ENCODE data around the gene UST. TPM values are rescaled to one million over a fixed set of nuclear protein-coding genes. Genes with fewer than 3 reads are reported as not detected.
"Not testable (repeated sequence)": the region's sequence is repeated elsewhere in the genome, so short reads cannot be mapped to it uniquely, and the experiment has no call there.

The UST gene
- total RNA-seq, 2 experiments from 2014 or later = 1.5 to 2.3 TPM

DNA sequence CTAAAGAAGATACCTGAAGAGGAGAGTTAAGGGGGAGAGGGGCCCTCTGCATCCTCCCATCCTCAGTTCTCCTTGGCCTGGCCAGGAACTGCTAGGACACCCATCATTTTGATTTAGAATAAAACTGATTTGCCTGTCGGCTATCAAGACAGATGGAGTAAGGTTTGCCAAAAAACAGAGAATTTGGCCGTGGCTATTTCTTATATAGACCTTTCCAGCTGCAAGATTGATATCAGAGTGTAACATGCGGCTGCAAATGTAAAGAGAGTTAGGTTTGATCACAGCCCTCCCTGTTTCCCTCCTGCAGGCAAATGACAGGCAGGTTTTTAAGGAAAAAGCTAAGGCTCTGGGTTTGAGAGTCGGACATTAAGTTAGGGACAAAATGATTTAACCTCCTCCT lies 344.1 kb downstream of the UST start:
- DNase-seq = no peak
- Mint-ChIP-seq H3K9me3 (ENCODE audit: low read depth) (no peaks in the 10 kb centered on the region), H3K4me1 (peaks cover 76% of the 10 kb centered on the region), H3K27ac (peak overlapping the region; percentile 56), H3K27me3 (no peaks in the 10 kb centered on the region), H3K4me3 (no peak overlapping the region), H3K36me3 (peaks cover 28% of the 10 kb centered on the region)
- CTCF ChIA-PET = interaction anchor here (1.2 to 1.6 kb wide), 2 partner anchors 40 to 341 kb away, joined by 3 to 8 read pairs; no protein-coding TSS in a partner anchor
- ATAC-seq = no peak

DNA sequence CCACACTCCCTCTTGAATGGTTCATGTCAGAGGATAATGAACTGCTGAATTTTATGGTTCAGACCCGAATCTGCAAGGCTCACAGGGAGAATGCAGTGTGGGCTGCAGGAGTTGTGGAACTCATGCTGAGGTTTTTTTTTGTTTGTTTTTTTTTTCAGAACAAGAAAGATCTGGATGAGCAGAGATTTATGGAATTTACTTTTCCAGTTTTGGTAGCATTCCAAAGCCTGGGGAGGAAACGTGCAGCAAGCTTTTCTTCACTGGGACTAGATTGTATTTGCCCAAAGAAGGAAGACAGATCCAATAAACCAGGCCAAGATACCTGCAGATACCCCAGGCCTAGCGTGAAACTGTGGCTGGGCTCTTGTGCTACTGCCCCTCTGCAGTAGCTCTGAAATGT lies 346.8 kb downstream of the UST start:
- Mint-ChIP-seq H3K4me3 (peak overlapping the region; percentile 55), H3K36me3 (peaks cover 35% of the 10 kb centered on the region), H3K4me1 (peaks cover 80% of the 10 kb centered on the region), H3K9me3 (ENCODE audit: low read depth) (peaks cover 9% of the 10 kb centered on the region), H3K27ac (peak overlapping the region; percentile 94), H3K27me3 (no peaks in the 10 kb centered on the region)
- DNase-seq = no peak
- peak; percentile 5 for ATAC-seq
- CTCF ChIA-PET = interaction anchor here (1.2 to 3.0 kb wide), 6 partner anchors 8 to 65 kb away, joined by 3 to 12 read pairs (median 7); no protein-coding TSS in a partner anchor

DNA sequence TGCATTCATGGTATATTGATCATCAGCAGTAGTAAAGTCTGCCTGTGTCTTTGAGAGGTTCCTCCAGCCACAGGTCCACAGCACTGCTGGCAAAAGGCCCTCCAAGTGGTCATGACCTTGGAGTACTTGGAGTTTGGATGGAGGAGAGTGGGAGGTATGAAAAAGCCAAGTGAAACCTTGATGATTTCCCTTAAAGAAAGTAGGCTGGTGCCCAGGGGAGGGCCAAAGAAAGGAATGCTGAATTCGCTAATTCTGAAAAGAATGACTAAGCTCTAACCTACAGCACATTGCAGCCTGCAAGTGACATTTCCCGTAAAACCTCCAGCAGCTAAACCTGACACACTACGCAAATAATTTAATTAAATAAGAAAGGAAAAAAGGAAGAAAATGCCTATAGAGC lies 347.3 kb downstream of the UST start:
- Mint-ChIP-seq H3K27me3 (no peaks in the 10 kb centered on the region), H3K4me1 (peaks cover 77% of the 10 kb centered on the region), H3K4me3 (peak overlapping the region; percentile 55), H3K27ac (peak overlapping the region; percentile 94), H3K9me3 (ENCODE audit: low read depth) (peaks cover 12% of the 10 kb centered on the region), H3K36me3 (peaks cover 38% of the 10 kb centered on the region)
- ATAC-seq (peak; percentile 54), DNase-seq (peak; percentile 61)
- CTCF ChIA-PET = interaction anchor here (0.8 to 3.0 kb wide), 12 partner anchors 8 to 223 kb away, joined by 3 to 12 read pairs (median 4); partner anchors contain the start of gene TAB2

DNA sequence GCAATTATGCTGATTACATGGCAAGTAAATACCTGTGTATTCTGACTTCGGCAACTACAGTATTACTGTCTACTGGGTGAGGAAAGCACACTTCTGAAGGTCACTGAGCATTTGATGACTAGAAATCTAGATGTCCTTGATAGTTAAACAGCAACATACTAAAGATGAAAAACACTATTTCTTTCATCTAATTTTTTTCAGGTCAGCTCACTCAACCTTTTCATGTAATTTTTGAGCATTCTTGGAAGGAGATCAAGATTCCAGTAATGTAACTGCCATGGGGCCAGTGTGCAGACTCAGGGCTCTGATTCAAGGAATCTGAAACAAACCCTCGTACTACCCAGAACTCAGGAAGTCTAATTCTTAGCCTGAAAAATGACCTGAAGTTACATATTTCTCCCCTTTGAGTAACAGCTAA lies 348.1 kb downstream of the UST start:
- peak; percentile 64 for DNase-seq
- peaks cover 44% of the 10 kb centered on the region for H3K36me3 Mint-ChIP-seq
- CTCF ChIA-PET = interaction anchor here (0.8 to 3.0 kb wide), 15 partner anchors 9 to 222 kb away, joined by 3 to 12 read pairs (median 4); partner anchors contain the start of gene TAB2
- peak overlapping the region; percentile 55 for H3K4me3 Mint-ChIP-seq
- H3K4me1 Mint-ChIP-seq = peaks cover 75% of the 10 kb centered on the region
- H3K27me3 Mint-ChIP-seq = no peaks in the 10 kb centered on the region
- H3K9me3 Mint-ChIP-seq (ENCODE audit: low read depth) = peaks cover 14% of the 10 kb centered on the region
- ATAC-seq = peak; percentile 68
- peak overlapping the region; percentile 94 for H3K27ac Mint-ChIP-seq

DNA sequence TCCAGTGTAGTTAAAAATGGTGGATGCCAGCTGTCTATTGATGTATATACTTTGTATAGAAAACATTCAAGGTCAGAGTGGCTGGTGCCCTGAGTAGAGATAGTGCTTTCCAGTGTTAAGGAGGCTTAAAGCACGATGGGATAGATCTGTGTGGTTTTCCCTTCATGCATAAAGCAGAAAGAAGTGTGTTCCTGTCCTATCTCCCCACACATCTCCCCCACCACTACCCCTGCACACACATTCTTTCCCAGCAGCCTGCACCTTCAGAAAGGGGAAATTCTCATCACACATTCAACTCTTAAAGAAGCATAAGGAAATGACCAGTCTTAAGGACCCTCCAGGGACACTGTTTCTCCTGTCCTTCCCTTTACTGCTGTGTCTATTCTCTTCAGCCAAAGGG lies 349.0 kb downstream of the UST start:
- peak; percentile 38 for ATAC-seq
- CTCF ChIA-PET = interaction anchor here (0.8 to 3.0 kb wide), 13 partner anchors 10 to 221 kb away, joined by 3 to 12 read pairs (median 4); partner anchors contain the start of gene TAB2
- no peak overlapping the region for H3K4me3 Mint-ChIP-seq

DNA sequence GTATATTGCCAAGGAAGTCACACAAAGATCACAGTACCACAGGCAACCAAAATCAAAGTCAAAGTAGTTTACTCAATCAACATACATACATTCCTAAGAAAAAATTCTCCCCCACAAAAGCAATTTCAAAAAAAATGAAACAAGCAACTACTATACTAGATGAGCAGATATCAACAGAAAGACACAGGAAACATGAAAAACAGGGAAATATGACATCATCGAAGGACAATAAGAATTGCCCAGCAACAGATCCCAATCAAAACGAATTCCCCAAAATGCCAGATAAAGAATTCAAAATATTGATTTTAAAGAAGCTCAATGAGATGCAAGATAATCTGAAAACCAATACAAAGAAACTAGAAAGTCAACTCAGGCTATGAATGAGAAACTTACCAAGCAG lies 351.0 kb downstream of the UST start:
- CTCF ChIA-PET = interaction anchor here (1.0 to 2.3 kb wide), 5 partner anchors 13 to 334 kb away, joined by 3 to 9 read pairs (median 4); no protein-coding TSS in a partner anchor
- H3K27me3 Mint-ChIP-seq = no peaks in the 10 kb centered on the region
- ATAC-seq (no peak), DNase-seq (no peak)
- H3K9me3 Mint-ChIP-seq (ENCODE audit: low read depth) = peaks cover 25% of the 10 kb centered on the region
- H3K4me3 Mint-ChIP-seq = no peak overlapping the region
- H3K27ac Mint-ChIP-seq = peak overlapping the region; percentile 83
- H3K4me1 Mint-ChIP-seq = peaks cover 56% of the 10 kb centered on the region
- peaks cover 57% of the 10 kb centered on the region for H3K36me3 Mint-ChIP-seq

More for the DNA sequence above, 349.0 kb downstream of the UST start:
- Mint-ChIP-seq H3K9me3 (ENCODE audit: low read depth) (peaks cover 20% of the 10 kb centered on the region), H3K27me3 (no peaks in the 10 kb centered on the region), H3K4me1 (peaks cover 66% of the 10 kb centered on the region), H3K36me3 (peaks cover 44% of the 10 kb centered on the region), H3K27ac (peak overlapping the region; percentile 94)
- DNase-seq = peak; percentile 65

DNA sequence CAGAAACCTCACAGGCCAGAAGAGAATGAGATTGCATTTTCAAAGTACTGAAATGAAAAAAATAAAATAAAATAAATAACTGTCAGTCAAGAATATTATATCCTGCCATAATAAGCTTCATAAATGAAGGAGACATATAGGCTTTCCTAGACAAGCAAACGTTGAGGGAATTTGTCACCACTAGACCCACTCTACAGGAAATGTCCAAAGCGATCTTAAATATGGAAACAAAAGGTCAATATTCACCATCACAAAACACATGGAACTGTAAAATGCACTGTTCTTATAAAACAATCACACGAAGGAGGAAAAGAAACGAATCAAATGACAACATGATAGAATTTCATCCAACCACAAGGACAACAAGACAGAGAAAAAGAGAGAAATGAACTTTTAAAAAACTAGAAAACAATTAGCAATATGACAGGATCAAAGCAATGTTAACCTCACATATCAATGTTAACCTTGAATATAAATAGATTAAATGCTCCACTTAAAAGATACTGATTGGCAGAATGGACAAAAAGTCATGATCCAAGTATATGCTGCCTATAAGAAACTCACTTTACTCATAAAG lies 352.0 kb downstream of the UST start:
- Mint-ChIP-seq H3K9me3 (ENCODE audit: low read depth) (peaks cover 27% of the 10 kb centered on the region), H3K4me1 (peaks cover 47% of the 10 kb centered on the region), H3K27ac (no peak overlapping the region), H3K4me3 (no peak overlapping the region), H3K27me3 (no peaks in the 10 kb centered on the region), H3K36me3 (peaks cover 63% of the 10 kb centered on the region)
- DNase-seq (no peak), ATAC-seq (no peak)
- CTCF ChIA-PET = interaction anchor here (1.3 kb wide), 1 partner anchor 333 kb away, joined by 3 read pairs; no protein-coding TSS in a partner anchor

DNA sequence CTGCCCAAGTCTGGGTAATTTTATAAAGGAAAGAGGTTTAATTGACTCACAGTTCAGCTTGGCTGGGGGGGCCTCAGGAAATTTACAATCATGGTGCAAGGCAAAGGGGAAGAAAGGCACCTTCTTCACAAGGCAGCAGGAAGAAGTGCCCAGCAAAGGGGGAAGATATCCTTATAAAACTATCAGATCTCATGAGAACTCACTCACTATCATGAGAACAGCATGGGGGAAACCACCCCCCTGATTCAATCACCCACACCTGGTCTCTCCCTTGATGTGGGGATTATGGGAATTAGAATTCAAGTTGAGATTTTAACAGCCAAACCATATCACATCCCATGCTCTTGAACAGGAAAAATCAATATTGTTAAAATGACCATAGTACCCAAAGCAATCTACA lies 355.5 kb downstream of the UST start:
- Mint-ChIP-seq H3K27me3 (no peaks in the 10 kb centered on the region), H3K9me3 (ENCODE audit: low read depth) (peaks cover 27% of the 10 kb centered on the region), H3K27ac (no peak overlapping the region), H3K4me1 (peaks cover 24% of the 10 kb centered on the region), H3K36me3 (peaks cover 63% of the 10 kb centered on the region), H3K4me3 (no peak overlapping the region)
- ATAC-seq (no peak), DNase-seq (no peak)
- CTCF ChIA-PET = no interaction called here

DNA sequence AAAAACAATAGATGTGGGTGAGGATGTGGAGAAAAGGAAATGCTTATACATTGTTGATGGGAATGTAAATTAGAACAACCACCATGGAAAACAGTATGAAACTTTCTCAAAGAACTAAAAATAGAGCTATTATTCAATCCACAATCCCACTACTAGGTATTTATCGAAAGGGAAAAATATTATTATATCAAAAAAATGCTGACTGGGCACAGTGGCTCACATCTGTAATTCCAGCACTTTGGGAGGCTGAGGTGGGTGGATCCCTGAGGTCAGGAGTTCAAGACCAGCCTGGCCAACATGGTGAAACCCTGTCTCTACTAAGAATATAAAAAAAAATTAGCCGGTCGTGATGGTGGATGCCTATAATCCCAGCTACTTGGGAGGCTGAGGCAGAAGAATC lies 357.1 kb downstream of the UST start:
- H3K27ac Mint-ChIP-seq, H3K27me3 Mint-ChIP-seq, ATAC-seq, CTCF ChIA-PET, H3K4me3 Mint-ChIP-seq, DNase-seq: not testable (repeated sequence)
- H3K36me3 Mint-ChIP-seq = peaks cover 55% of the 10 kb centered on the region
- H3K9me3 Mint-ChIP-seq (ENCODE audit: low read depth) = peaks cover 15% of the 10 kb centered on the region
- H3K4me1 Mint-ChIP-seq = peaks cover 23% of the 10 kb centered on the region

DNA sequence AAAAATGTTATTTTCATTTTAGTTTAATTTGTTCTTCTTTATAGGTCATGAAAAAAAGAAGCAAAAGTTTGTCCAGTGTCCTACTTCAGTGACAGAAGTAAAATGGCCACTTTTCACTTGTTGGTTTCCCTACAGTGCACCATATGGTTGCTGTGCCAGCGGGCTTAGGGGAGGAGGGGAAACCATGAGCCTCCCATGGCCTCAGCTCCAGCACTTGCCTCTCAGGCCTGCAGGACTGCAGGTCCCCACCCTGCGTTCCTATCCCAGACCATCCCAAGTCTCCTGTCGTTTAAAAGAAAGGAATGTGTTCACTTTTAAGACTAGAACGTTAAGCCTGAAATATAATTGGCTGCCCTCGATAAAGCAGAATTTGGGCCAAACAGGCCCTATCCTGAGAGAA lies 360.7 kb downstream of the UST start:
- H3K27me3 Mint-ChIP-seq = no peaks in the 10 kb centered on the region
- DNase-seq (no peak), ATAC-seq (no peak)
- H3K4me3 Mint-ChIP-seq = no peak overlapping the region
- H3K4me1 Mint-ChIP-seq = peaks cover 50% of the 10 kb centered on the region
- peaks cover 4% of the 10 kb centered on the region for H3K9me3 Mint-ChIP-seq (ENCODE audit: low read depth)
- H3K27ac Mint-ChIP-seq = no peak overlapping the region
- H3K36me3 Mint-ChIP-seq = peaks cover 43% of the 10 kb centered on the region
- CTCF ChIA-PET = no interaction called here

DNA sequence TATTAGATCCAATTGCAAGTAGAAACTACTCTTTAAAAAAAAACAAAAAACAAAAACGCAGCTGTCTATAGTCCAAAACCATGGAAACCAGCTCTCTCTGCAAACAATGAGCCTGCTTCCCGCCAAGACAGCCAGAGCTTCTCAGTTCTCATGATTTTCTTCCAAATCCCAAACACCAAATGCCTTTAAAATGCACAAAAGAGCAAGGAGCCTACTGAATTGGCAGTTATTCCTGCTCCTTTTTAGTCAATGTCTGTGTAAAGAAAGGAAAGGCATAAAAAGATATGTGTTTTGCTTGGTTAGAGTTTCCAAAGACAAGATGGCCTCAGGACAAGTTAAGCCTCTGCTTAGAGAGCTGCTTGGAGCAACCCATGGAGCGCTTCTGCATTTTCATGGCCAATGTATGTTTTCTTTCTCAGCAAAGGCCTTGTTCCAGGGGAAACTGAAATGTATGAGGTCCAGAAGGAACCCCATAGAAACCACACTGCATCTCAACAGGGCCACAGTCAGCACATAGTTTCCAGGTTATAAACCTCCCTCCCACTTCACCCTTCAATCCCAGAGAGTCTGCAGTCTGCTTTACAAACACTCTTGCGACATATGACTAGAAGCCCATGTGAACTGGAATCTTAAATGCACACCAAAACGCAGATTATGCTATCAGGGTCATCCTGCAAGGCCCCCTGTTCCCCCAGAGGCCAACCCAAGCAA lies 361.4 kb downstream of the UST start:
- Mint-ChIP-seq H3K27me3 (no peaks in the 10 kb centered on the region), H3K4me3 (no peak overlapping the region), H3K27ac (no peak overlapping the region), H3K9me3 (ENCODE audit: low read depth) (no peaks in the 10 kb centered on the region), H3K4me1 (peaks cover 57% of the 10 kb centered on the region), H3K36me3 (peaks cover 43% of the 10 kb centered on the region)
- CTCF ChIA-PET = interaction anchor here (1.7 kb wide), 1 partner anchor 11 kb away, joined by 5 read pairs; no protein-coding TSS in a partner anchor
- DNase-seq = no peak
- ATAC-seq = no peak

DNA sequence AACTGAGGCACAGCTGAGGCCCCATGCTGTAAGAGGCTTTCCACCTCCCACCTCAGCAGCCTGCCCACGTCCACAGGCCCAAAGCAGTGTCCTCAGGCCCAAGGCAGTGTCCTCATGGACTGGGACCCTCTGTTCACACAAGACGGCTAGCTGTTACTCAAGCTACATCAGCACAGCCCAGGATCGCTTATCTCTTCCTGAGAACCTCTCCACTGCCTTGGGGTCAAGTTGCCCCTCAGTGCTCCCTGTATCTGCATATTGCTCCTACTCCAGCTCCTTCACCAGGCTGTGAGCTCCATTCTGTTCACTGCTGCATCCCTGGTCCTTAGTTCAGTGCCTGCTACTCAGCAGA lies 361.9 kb downstream of the UST start:
- CTCF ChIA-PET = interaction anchor here (1.7 kb wide), 1 partner anchor 11 kb away, joined by 5 read pairs; no protein-coding TSS in a partner anchor
- H3K27ac Mint-ChIP-seq = no peak overlapping the region
- H3K36me3 Mint-ChIP-seq = peaks cover 46% of the 10 kb centered on the region
- H3K9me3 Mint-ChIP-seq (ENCODE audit: low read depth) = no peaks in the 10 kb centered on the region
- peaks cover 61% of the 10 kb centered on the region for H3K4me1 Mint-ChIP-seq
- ATAC-seq (no peak), DNase-seq (no peak)
- no peak overlapping the region for H3K4me3 Mint-ChIP-seq
- H3K27me3 Mint-ChIP-seq = no peaks in the 10 kb centered on the region

DNA sequence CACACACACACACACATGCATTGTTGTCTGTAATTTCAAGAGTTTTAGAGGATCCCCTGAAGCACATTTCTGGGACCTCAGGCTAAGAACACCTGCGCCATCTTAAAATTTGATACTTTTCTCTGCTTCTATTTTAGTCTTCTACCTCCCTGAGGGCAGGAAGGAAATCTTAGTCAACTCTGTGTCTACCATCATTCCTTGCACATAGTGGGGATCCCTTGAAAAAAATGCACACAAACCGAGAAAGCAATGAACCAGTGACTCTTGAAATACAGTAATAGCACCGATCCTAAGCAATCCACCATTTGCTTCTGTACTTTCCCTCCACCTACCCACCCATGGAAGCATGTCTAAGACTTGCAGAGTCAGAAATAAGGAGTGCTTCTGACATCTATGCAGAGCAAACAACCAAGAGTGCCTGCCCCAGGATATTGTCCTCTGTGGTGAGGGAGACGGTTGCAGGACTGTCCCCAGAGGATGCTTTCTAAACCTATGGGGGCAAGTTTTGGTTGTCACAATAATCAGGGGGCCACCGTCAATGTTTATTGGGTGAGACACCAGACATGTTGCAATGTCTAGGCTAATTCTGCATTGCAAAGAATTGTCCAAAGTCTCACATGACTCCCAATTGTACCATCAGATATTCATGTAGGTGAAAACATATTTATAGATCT lies 362.7 kb downstream of the UST start:
- CTCF ChIA-PET = interaction anchor here (1.7 kb wide), 1 partner anchor 10 kb away, joined by 5 read pairs; no protein-coding TSS in a partner anchor
- H3K36me3 Mint-ChIP-seq = peaks cover 47% of the 10 kb centered on the region

More for the DNA sequence above, 362.7 kb downstream of the UST start:
- ATAC-seq (no peak), DNase-seq (no peak)
- H3K4me1 Mint-ChIP-seq = peaks cover 62% of the 10 kb centered on the region
- peak overlapping the region; percentile 56 for H3K27ac Mint-ChIP-seq
- no peaks in the 10 kb centered on the region for H3K27me3 Mint-ChIP-seq
- H3K4me3 Mint-ChIP-seq = no peak overlapping the region
- H3K9me3 Mint-ChIP-seq (ENCODE audit: low read depth) = no peaks in the 10 kb centered on the region
